Lower leg skin (tissue), 3 donors: Measurements from ENCODE around the gene MDM2.

Source experiments
- POLR2A ChIP-seq, 2 donors: fragments of 450-650 bp; IDR thresholded peaks; one replicate each; pipeline ENCODE4 v1.6.1; 2016 to 2017; ENCODE audit warnings: antibody characterized with exemption in 2 of 2, mild to moderate bottlenecking in 1 of 2, moderate library complexity in 1 of 2
- TF ChIP-seq, protein P1 (sequence below), 3 donors: fragments of 450-650 bp; IDR thresholded peaks; one replicate each; pipeline ENCODE4 v1.5.1; 2016; ENCODE audit warnings: antibody characterized with exemption in 3 of 3, mild to moderate bottlenecking in 3 of 3, moderate library complexity in 2 of 3

DNA sequence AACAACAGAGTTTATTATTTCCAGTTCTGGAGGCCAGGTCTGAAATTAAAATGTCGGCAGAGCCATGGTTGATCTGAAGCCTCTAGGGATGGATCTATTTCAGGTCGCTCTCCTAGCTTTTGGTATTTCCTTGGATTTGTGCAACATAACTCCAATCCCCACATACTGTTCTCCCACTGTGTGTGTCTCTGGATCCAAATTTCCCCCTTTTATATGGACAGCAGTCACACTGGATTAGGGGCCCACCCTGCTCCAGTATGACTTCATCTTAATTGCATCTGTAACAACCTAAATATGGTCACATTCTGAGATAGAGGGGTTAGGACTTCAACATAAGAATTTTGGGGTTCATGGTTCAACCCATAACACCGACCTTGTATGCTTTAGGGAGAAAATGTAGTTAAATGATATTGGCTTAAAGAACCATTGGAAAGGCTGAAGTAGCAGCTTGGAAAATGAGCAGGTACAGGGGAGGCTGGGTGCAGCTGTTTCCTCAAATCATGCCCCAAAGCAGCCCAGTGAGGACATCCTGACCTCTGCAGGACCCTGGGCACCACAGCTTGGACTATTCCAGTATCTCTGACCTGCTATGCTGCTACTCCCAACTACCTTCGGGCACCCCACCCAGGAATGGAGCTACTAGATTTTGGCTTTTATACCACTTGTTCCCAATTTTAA lies 13.9 kb upstream of the MDM2 start:
- no peak for TF ChIP-seq POLR2A (IDR thresholded peaks at IDR 0.05)
- TF ChIP-seq, protein P1, sequence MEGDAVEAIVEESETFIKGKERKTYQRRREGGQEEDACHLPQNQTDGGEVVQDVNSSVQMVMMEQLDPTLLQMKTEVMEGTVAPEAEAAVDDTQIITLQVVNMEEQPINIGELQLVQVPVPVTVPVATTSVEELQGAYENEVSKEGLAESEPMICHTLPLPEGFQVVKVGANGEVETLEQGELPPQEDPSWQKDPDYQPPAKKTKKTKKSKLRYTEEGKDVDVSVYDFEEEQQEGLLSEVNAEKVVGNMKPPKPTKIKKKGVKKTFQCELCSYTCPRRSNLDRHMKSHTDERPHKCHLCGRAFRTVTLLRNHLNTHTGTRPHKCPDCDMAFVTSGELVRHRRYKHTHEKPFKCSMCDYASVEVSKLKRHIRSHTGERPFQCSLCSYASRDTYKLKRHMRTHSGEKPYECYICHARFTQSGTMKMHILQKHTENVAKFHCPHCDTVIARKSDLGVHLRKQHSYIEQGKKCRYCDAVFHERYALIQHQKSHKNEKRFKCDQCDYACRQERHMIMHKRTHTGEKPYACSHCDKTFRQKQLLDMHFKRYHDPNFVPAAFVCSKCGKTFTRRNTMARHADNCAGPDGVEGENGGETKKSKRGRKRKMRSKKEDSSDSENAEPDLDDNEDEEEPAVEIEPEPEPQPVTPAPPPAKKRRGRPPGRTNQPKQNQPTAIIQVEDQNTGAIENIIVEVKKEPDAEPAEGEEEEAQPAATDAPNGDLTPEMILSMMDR (IDR thresholded peaks at IDR 0.05): no peak
